Measurements from ENCODE around the gene PSMB10.

Gene PSMB10

DNA sequence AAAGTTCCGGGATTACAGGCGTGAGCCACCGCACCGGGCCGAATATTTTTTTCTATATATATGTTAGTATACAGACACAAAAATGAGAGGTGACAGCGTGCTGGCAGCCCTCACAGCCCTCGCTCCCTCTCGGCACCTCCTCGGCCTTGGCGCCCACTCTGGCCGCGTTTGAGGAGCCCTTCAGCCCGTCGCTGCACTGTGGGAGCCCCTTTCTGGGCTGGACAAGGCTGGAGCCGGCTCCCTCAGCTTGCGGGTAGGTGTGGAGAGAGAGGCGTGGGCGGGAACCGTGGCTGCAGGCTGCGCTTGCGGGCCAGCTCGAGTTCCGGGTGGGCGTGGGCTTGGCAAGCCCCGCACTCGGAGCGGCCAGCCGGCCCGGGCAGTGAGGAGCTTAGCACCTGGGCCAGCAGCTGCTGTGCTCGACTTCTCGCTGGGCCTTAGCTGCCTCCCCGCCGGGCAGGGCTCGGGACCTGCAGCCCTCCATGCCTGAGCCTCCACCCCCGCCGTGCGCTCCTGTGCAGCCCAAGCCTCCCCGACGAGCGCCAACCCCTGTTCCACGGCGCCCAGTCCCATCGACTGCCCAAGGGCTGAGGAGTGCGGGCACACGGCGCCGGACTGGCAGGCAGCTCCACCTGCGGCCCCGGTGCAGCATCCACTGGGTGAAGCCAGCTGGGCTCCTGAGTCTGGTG is 45.5 kb upstream of the PSMB10 start:
- Histone ChIP-seq H3K9me3 (ENCODE audit: control insufficient read depth, insufficient read depth, low read depth, low read length) (no peaks in the 10 kb centered on the region), H3K27ac (ENCODE audit: extremely low read depth, low read depth, low read length) (no peak overlapping the region), H3K4me3 (ENCODE audit: low read depth, low read length) (no peak overlapping the region), H3K36me3 (ENCODE audit: control insufficient read depth in 2 of 2, insufficient read depth in 1 of 2, low read length in 2 of 2) (no peaks in the 10 kb centered on the region), H3K4me1 (ENCODE audit: control insufficient read depth, insufficient read depth, low read length) (no peaks in the 10 kb centered on the region)
- CTCF ChIA-PET = interaction anchor here (0.6 to 1.0 kb wide), 5 partner anchors 39 to 821 kb away, joined by 3 to 5 read pairs (median 3); no protein-coding TSS in a partner anchor
- TF ChIP-seq ZFP69B (tag by site-specific recombination; IDR thresholded peaks at IDR 0.05) (no peak), ZNF610 (tag by site-specific recombination; IDR thresholded peaks at IDR 0.05; ENCODE audit: borderline replicate concordance) (no peak), HOXA7 (CRISPR knock-in tag; IDR thresholded peaks at IDR 0.05; ENCODE audit: borderline replicate concordance) (no peak), ZBTB20 (tag by site-specific recombination; IDR thresholded peaks at IDR 0.05) (no peak), ZNF138 (tag by site-specific recombination; IDR thresholded peaks at IDR 0.05; ENCODE audit: borderline replicate concordance) (no peak), SALL2 (tag by site-specific recombination; IDR thresholded peaks at IDR 0.05; ENCODE audit: borderline replicate concordance) (no peak), ZNF354C (tag by site-specific recombination; IDR thresholded peaks at IDR 0.05; ENCODE audit: borderline replicate concordance, low read depth) (no peak), ZNF660 (tag by site-specific recombination; IDR thresholded peaks at IDR 0.05) (no peak), ZNF843 (tag by site-specific recombination; IDR thresholded peaks at IDR 0.05) (no peak), SCRT2 (tag by site-specific recombination; IDR thresholded peaks at IDR 0.05) (no peak), ZNF792 (tag by site-specific recombination; IDR thresholded peaks at IDR 0.05) (no peak), ZNF19 (tag by site-specific recombination; IDR thresholded peaks at IDR 0.05; ENCODE audit: low read depth) (no peak)
- TF ChIP-seq, protein P1, sequence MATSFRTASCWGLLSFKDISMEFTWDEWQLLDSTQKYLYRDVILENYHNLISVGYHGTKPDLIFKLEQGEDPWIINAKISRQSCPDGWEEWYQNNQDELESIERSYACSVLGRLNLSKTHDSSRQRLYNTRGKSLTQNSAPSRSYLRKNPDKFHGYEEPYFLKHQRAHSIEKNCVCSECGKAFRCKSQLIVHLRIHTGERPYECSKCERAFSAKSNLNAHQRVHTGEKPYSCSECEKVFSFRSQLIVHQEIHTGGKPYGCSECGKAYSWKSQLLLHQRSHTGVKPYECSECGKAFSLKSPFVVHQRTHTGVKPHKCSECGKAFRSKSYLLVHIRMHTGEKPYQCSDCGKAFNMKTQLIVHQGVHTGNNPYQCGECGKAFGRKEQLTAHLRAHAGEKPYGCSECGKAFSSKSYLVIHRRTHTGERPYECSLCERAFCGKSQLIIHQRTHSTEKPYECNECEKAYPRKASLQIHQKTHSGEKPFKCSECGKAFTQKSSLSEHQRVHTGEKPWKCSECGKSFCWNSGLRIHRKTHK (tag by site-specific recombination; IDR thresholded peaks at IDR 0.05) = no peak
- TF ChIP-seq, protein P2, sequence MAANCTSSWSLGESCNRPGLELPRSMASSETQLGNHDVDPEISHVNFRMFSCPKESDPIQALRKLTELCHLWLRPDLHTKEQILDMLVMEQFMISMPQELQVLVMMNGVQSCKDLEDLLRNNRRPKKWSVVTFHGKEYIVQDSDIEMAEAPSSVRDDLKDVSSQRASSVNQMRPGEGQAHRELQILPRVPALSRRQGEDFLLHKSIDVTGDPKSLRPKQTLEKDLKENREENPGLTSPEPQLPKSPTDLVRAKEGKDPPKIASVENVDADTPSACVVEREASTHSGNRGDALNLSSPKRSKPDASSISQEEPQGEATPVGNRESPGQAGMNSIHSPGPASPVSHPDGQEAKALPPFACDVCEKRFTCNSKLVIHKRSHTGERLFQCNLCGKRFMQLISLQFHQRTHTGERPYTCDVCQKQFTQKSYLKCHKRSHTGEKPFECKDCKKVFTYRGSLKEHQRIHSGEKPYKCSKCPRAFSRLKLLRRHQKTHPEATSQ (tag by site-specific recombination; IDR thresholded peaks at IDR 0.05) = no peak
- TF ChIP-seq, protein P3, sequence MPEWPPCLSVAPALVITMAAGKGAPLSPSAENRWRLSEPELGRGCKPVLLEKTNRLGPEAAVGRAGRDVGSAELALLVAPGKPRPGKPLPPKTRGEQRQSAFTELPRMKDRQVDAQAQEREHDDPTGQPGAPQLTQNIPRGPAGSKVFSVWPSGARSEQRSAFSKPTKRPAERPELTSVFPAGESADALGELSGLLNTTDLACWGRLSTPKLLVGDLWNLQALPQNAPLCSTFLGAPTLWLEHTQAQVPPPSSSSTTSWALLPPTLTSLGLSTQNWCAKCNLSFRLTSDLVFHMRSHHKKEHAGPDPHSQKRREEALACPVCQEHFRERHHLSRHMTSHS (tag by site-specific recombination; IDR thresholded peaks at IDR 0.05) = no peak
- POLR2A ChIA-PET = interaction anchor here (1.6 kb wide), 1 partner anchor 16 kb away, joined by 6 read pairs; no protein-coding TSS in a partner anchor

DNA sequence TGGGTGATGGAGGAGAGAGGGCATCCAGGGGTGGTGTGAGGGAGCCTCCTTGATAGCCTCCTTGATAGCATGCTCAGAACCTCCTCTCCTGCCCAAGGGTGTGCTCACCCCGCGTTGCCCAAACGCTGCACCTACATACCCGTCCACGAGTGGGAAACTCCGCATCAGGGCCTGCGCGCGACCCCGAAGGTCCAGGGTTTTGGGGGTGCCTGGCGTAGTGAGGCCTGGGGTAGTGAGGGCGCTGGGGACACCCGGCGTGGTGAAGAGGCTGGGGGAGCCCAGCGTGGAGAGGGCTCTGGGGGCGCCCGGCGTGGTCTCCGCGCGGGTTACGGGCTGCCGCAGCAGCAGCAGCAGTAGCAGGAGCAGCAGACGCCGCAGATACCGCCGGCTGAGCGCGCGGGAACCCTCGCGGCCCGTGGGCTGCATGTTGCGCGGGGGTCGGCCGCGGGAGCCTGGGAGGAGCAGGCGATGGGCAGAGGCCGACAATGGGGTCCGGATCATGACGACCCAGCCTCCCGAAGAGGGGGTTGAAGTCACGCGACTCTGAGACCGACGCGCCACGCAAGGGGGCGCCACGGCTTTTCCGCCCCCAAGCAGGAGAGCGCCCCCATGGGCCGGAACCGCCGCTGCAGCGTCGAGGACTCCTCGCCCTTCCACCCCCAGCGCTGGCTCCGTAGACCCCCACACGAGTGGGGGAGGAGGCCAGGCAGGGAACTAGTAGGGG is 43.5 kb upstream of the PSMB10 start, which contains the start of gene DPEP3:
DPEP3 (minus strand) TSS at position 545 of the 724 bp plus-strand sequence; CDS start at position 426, 119 bp downstream.
- POLR2A ChIA-PET = no interaction called here
- no peak within 1 kb of the TSS for H3K27ac ChIP-seq (ENCODE audit: extremely low read depth, low read depth, low read length)
- H3K4me1 ChIP-seq (ENCODE audit: control insufficient read depth, insufficient read depth, low read length) = no peaks in the 10 kb centered on the region
- no peak within 1 kb of the TSS for H3K4me3 ChIP-seq (ENCODE audit: low read depth, low read length)
- CTCF ChIA-PET = interaction anchor here (1.4 kb wide), 1 partner anchor 12 kb away, joined by 5 read pairs; no protein-coding TSS in a partner anchor
- H3K9me3 ChIP-seq (ENCODE audit: control insufficient read depth, insufficient read depth, low read depth, low read length) = no peaks in the 10 kb centered on the region
- H3K36me3 ChIP-seq (ENCODE audit: control insufficient read depth in 2 of 2, insufficient read depth in 1 of 2, low read length in 2 of 2) = no peaks in the 10 kb centered on the region
- TF ChIP-seq, protein P4, sequence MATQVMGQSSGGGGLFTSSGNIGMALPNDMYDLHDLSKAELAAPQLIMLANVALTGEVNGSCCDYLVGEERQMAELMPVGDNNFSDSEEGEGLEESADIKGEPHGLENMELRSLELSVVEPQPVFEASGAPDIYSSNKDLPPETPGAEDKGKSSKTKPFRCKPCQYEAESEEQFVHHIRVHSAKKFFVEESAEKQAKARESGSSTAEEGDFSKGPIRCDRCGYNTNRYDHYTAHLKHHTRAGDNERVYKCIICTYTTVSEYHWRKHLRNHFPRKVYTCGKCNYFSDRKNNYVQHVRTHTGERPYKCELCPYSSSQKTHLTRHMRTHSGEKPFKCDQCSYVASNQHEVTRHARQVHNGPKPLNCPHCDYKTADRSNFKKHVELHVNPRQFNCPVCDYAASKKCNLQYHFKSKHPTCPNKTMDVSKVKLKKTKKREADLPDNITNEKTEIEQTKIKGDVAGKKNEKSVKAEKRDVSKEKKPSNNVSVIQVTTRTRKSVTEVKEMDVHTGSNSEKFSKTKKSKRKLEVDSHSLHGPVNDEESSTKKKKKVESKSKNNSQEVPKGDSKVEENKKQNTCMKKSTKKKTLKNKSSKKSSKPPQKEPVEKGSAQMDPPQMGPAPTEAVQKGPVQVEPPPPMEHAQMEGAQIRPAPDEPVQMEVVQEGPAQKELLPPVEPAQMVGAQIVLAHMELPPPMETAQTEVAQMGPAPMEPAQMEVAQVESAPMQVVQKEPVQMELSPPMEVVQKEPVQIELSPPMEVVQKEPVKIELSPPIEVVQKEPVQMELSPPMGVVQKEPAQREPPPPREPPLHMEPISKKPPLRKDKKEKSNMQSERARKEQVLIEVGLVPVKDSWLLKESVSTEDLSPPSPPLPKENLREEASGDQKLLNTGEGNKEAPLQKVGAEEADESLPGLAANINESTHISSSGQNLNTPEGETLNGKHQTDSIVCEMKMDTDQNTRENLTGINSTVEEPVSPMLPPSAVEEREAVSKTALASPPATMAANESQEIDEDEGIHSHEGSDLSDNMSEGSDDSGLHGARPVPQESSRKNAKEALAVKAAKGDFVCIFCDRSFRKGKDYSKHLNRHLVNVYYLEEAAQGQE (tag by site-specific recombination; IDR thresholded peaks at IDR 0.05) = no peak
- no peak for TF ChIP-seq ZNF501 (tag by site-specific recombination; IDR thresholded peaks at IDR 0.05)
- no peak for TF ChIP-seq ZNF140 (tag by site-specific recombination; IDR thresholded peaks at IDR 0.05)
- TF ChIP-seq, protein P5, sequence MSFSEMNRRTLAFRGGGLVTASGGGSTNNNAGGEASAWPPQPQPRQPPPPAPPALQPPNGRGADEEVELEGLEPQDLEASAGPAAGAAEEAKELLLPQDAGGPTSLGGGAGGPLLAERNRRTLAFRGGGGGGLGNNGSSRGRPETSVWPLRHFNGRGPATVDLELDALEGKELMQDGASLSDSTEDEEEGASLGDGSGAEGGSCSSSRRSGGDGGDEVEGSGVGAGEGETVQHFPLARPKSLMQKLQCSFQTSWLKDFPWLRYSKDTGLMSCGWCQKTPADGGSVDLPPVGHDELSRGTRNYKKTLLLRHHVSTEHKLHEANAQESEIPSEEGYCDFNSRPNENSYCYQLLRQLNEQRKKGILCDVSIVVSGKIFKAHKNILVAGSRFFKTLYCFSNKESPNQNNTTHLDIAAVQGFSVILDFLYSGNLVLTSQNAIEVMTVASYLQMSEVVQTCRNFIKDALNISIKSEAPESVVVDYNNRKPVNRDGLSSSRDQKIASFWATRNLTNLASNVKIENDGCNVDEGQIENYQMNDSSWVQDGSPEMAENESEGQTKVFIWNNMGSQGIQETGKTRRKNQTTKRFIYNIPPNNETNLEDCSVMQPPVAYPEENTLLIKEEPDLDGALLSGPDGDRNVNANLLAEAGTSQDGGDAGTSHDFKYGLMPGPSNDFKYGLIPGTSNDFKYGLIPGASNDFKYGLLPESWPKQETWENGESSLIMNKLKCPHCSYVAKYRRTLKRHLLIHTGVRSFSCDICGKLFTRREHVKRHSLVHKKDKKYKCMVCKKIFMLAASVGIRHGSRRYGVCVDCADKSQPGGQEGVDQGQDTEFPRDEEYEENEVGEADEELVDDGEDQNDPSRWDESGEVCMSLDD (tag by site-specific recombination; IDR thresholded peaks at IDR 0.05) = no peak
- TF ChIP-seq, protein P6, sequence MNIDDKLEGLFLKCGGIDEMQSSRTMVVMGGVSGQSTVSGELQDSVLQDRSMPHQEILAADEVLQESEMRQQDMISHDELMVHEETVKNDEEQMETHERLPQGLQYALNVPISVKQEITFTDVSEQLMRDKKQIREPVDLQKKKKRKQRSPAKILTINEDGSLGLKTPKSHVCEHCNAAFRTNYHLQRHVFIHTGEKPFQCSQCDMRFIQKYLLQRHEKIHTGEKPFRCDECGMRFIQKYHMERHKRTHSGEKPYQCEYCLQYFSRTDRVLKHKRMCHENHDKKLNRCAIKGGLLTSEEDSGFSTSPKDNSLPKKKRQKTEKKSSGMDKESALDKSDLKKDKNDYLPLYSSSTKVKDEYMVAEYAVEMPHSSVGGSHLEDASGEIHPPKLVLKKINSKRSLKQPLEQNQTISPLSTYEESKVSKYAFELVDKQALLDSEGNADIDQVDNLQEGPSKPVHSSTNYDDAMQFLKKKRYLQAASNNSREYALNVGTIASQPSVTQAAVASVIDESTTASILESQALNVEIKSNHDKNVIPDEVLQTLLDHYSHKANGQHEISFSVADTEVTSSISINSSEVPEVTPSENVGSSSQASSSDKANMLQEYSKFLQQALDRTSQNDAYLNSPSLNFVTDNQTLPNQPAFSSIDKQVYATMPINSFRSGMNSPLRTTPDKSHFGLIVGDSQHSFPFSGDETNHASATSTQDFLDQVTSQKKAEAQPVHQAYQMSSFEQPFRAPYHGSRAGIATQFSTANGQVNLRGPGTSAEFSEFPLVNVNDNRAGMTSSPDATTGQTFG (tag by site-specific recombination; IDR thresholded peaks at IDR 0.05; ENCODE audit: borderline replicate concordance) = no peak
